ENCODE data around the gene BTG2. TPM values are rescaled to one million over a fixed set of nuclear protein-coding genes. Genes with fewer than 3 reads are reported as not detected.
A peak's percentile ranks its signal among the peaks of the same experiment; 100 is the strongest.

The BTG2 gene
- total RNA-seq, 1 experiment from 2014 or later, result 2.9 TPM

GRCh38 chr1:203272633-203273205, 32.6 kb upstream of the BTG2 start:
- Histone ChIP-seq H4K8ac (replicated peaks; ENCODE audit: insufficient read length, low read depth, low read length) (no peak overlapping the region), H2BK5ac (ENCODE audit: insufficient read length, low read length) (no peak overlapping the region), H3K79me2 (ENCODE audit: insufficient read depth, low read length) (no peaks in the 10 kb centered on the region), H4K5ac (ENCODE audit: insufficient read length, low read depth, low read length) (no peak overlapping the region), H3K9ac (ENCODE audit: extremely low read depth, insufficient read length, low read length) (no peak overlapping the region), H2BK12ac (ENCODE audit: insufficient read length, low read depth, low read length) (no peak overlapping the region), H2BK20ac (ENCODE audit: low read depth, low read length, poor library complexity, severe bottlenecking) (no peak overlapping the region), H3K4me1 (ENCODE audit: insufficient read depth, low read length) (no peaks in the 10 kb centered on the region), H4K20me1 (ENCODE audit: control insufficient read depth, insufficient read depth, insufficient read length) (no peaks in the 10 kb centered on the region), H3K56ac (ENCODE audit: insufficient read length, low read depth, low read length) (no peak overlapping the region), H3T11ph (ENCODE audit: low read length) (no peak overlapping the region), H3K4me2 (ENCODE audit: insufficient read depth, insufficient read length, low read length) (peak overlapping the region; percentile 43), H3K9me3 (ENCODE audit: control insufficient read depth, low read depth, low read length) (no peaks in the 10 kb centered on the region), H3K23ac (ENCODE audit: insufficient read length, low read depth, low read length) (no peak overlapping the region), H2BK15ac (ENCODE audit: low read depth, low read length) (no peak overlapping the region), H2AFZ (ENCODE audit: low read length) (no peak overlapping the region), H2BK120ac (ENCODE audit: low read depth, low read length, poor library complexity, severe bottlenecking) (no peak overlapping the region), H3K23me2 (ENCODE audit: insufficient read length, low read depth, low read length, poor library complexity, severe bottlenecking) (peaks cover 5% of the 10 kb centered on the region), H3K4ac (ENCODE audit: low read depth, low read length) (no peak overlapping the region), H3K79me1 (ENCODE audit: insufficient read depth, low read depth, low read length, poor library complexity, severe bottlenecking) (no peaks in the 10 kb centered on the region), H3K18ac (ENCODE audit: insufficient read length, low read depth, low read length) (no peak overlapping the region), H3K27ac (ENCODE audit: insufficient read length, low read depth, low read length) (no peak overlapping the region), H3K27me3 (ENCODE audit: insufficient read depth, low read length) (peaks cover 2% of the 10 kb centered on the region; the same call in 1 of the 2 replicates), H3K14ac (ENCODE audit: insufficient read depth, low read length) (no peak overlapping the region), H4K91ac (ENCODE audit: insufficient read length, low read depth, low read length) (no peak overlapping the region), H2AK5ac (ENCODE audit: insufficient read length, low read length) (no peak overlapping the region)
- TF ChIP-seq, protein P1, sequence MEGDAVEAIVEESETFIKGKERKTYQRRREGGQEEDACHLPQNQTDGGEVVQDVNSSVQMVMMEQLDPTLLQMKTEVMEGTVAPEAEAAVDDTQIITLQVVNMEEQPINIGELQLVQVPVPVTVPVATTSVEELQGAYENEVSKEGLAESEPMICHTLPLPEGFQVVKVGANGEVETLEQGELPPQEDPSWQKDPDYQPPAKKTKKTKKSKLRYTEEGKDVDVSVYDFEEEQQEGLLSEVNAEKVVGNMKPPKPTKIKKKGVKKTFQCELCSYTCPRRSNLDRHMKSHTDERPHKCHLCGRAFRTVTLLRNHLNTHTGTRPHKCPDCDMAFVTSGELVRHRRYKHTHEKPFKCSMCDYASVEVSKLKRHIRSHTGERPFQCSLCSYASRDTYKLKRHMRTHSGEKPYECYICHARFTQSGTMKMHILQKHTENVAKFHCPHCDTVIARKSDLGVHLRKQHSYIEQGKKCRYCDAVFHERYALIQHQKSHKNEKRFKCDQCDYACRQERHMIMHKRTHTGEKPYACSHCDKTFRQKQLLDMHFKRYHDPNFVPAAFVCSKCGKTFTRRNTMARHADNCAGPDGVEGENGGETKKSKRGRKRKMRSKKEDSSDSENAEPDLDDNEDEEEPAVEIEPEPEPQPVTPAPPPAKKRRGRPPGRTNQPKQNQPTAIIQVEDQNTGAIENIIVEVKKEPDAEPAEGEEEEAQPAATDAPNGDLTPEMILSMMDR (conservative IDR thresholded peaks at IDR 0.05), result no peak
- no peak for DNase-seq
- H3K36me3 Mint-ChIP-seq (ENCODE audit: insufficient read depth in 1 of 3, low read depth in 3 of 3), result no peaks in the 10 kb centered on the region
- H3K4me3 Mint-ChIP-seq, result 0 out of 5 replicates have a peak overlapping the region, but pooled peaks of 1 of the 2 experiments have one; percentile 67
- no peak overlapping the region for H3K27ac Mint-ChIP-seq
- H3K27me3 Mint-ChIP-seq (ENCODE audit: low read depth), result peaks cover 65% of the 10 kb centered on the region
- no peaks in the 10 kb centered on the region; a peak in 1 of 5 replicates for H3K9me3 Mint-ChIP-seq
- peaks cover 6 to 19% of the 10 kb centered on the region in 2 experiments for H3K4me1 Mint-ChIP-seq
- no CpG with 5 or more reads among the region's 17 CpGs for WGBS (ENCODE audit: extremely low coverage, insufficient read length, low lambda C conversion rate)
